Bronchus fibroblast of lung (primary cell): ENCODE data around the gene PARVA. TPM values are rescaled to one million over a fixed set of nuclear protein-coding genes. Genes with fewer than 3 reads are reported as not detected.

Experiments
- total RNA-seq: library from RNA; depleted of rRNA; stranded (reverse); fragments of >200 nt; gene quantifications from 2 replicates; pipeline ENCODE4 v1.2.3, GENCODE V29; 2015

Gene PARVA
- 25.3 and 27.4 TPM in 2 replicates for total RNA-seq

GRCh38 chr11:12377106-12377823 lies at the start of gene PARVA:
Gene PARVA, plus strand, starts transcription at chr11:12377571. Its CDS starts 77 bp downstream, at chr11:12377648.

